GM21360 (cell line): ENCODE measurements around the gene FASLG.
"Not testable (repeated sequence)": the region's sequence is repeated elsewhere in the genome, so short reads cannot be mapped to it uniquely, and the experiment has no call there.

Source experiments
- ATAC-seq: cut with Tn5 transposase; IDR thresholded peaks from one replicate; pipeline ENCODE4 v1.9.1; 2021; ENCODE audit warnings: mild to moderate bottlenecking, moderate library complexity; ENCODE audit not compliant: unreplicated experiment

FASLG gene, protein sequence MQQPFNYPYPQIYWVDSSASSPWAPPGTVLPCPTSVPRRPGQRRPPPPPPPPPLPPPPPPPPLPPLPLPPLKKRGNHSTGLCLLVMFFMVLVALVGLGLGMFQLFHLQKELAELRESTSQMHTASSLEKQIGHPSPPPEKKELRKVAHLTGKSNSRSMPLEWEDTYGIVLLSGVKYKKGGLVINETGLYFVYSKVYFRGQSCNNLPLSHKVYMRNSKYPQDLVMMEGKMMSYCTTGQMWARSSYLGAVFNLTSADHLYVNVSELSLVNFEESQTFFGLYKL

DNA sequence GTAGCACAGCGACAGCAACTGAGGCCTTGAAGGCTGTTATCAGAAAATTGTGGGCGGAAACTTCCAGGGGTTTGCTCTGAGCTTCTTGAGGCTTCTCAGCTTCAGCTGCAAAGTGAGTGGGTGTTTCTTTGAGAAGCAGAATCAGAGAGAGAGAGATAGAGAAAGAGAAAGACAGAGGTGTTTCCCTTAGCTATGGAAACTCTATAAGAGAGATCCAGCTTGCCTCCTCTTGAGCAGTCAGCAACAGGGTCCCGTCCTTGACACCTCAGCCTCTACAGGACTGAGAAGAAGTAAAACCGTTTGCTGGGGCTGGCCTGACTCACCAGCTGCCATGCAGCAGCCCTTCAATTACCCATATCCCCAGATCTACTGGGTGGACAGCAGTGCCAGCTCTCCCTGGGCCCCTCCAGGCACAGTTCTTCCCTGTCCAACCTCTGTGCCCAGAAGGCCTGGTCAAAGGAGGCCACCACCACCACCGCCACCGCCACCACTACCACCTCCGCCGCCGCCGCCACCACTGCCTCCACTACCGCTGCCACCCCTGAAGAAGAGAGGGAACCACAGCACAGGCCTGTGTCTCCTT lies at the start of gene FASLG:
Gene FASLG, plus strand, starts transcription at position 233 of the 583 bp plus-strand sequence. Its CDS starts 99 bp downstream, at position 332.
- ATAC-seq = no peak

DNA sequence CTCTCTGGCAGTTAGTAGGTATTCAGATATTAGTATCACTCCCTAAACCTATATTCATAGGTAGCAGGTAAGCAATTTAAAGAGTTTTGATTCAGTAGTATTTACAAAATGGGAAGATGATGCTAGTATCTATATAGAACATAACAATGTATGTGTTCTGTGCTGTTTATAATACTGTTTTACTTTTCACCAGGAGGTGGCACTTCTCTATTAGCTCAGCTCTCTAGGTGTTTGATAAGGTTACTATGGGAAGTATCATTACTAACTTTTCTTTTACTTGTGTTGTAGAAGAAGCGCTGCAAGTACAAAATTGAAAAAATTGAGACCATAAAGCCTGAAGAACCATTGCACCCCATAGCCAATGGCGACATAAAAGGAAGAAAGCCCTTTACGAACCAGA lies 49.4 kb upstream of the FASLG start:
- ATAC-seq = no peak

- ATAC-seq = no peak
These were observed 46.4 kb upstream of the FASLG start for GRCh38 chr1:172612478-172612877.

- ATAC-seq = no peak
These were observed 45.6 kb upstream of the FASLG start for GRCh38 chr1:172613294-172613693.

GRCh38 chr1:172616195-172616594 lies 42.7 kb upstream of the FASLG start:
- no peak for ATAC-seq

- ATAC-seq = no peak
These were observed 42.3 kb upstream of the FASLG start for GRCh38 chr1:172616636-172617035.

DNA sequence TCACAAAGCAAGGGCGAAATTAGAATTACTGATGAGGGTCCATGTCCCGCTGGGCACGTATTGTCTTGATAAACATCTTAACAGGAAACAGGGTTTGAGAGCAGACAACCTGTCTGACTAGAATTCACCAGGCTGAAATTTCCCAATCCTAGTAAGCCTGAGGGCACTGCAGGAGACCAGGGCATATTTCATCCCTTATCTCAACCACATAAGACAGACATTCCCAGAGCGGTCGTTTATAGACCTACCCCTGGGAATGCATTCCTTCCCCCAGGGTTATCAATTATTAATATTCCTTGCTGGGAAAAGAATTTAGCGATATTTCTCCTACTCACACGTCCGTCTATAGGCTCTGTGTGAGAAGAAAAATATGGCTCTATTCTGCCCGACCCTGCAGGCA lies 38.3 kb upstream of the FASLG start:
- ATAC-seq = not testable (repeated sequence)

DNA sequence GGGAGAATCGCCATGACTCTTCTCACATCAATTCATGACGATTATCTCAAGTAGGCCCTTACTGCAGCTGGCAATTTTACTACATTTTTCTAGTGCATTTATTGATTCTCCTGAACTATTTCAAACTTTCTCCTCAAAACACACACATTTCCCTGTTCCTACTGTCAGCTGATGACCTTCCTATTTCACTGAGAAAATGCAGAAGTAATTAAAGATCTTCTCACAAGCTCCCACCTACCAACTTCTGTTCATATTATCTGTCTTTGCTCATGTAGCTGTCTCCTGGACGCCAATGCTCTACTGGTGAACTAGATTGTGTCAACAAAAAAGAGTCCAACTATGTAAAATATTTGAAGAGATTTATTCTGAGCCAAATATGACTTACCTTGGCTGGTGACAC lies 36.4 kb upstream of the FASLG start:
- no peak for ATAC-seq

- ATAC-seq = no peak
These were observed 35.2 kb upstream of the FASLG start for GRCh38 chr1:172623748-172624147.

- no peak for ATAC-seq
These were observed 32.1 kb upstream of the FASLG start for GRCh38 chr1:172626845-172627244.

- no peak for ATAC-seq
These were observed 31.2 kb upstream of the FASLG start for GRCh38 chr1:172627702-172628101.

- no peak for ATAC-seq
These were observed 30.5 kb upstream of the FASLG start for GRCh38 chr1:172628401-172628800.

DNA sequence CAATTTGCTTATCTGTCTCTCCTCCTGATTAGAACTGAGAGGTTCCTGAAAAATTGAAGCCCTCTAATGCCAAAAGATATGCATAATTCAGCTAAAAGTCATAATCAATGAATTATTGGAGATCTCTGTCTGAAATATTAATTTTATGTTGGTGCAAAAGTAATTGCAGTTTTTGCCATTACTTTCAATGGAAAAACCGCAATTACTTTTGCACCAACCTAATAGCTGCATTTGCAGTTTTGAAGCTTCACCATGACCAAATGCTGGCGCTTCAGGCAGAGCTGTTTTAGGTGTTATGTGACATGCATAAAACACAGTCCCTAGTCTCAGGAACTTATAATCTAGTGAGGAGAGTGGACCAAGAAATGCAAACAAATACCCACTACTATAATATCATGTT lies 29.7 kb upstream of the FASLG start:
- ATAC-seq = no peak

DNA sequence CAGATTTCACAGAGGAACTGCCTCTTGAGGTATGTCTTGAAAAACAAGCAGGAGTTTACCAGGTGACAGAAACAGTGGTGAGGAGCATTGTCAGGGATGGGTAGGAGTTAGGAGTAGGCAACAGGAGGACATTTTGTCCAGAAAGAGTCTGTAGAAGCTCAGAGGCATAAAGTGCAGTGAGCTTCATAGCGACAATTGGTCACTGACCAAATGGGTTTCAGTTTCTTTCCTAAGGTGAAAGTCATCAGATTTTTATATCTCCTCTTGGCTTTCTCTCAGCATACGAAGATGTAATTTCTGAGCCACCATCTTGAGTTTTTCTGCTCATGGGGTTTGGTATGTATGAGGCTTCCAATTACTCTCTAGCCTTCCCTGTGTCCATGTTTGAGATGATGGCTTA lies 29.3 kb upstream of the FASLG start:
- no peak for ATAC-seq

- ATAC-seq = no peak
These were observed 28.7 kb upstream of the FASLG start for GRCh38 chr1:172630056-172630818.

DNA sequence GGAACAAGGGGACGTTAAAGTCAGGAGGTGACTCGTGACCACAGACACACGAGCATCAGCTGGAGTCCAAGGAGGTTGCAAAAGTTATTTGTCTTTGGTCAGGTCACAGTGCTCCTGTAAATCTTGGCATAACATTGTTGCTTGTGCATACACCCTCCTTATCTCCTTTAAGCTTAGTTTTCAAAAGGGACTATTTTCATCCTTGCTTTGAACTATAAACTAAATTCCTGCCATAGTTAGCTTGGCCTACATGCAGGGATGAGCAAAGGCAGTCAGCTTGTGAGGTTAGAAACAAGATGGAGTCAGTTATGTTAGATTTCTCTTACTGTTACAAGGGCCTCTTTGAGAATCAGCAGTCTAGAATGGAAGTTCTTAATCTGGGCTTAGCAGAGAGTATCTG lies 28.0 kb upstream of the FASLG start:
- ATAC-seq = no peak

GRCh38 chr1:172637522-172637921 lies 21.4 kb upstream of the FASLG start:
- ATAC-seq = no peak

DNA sequence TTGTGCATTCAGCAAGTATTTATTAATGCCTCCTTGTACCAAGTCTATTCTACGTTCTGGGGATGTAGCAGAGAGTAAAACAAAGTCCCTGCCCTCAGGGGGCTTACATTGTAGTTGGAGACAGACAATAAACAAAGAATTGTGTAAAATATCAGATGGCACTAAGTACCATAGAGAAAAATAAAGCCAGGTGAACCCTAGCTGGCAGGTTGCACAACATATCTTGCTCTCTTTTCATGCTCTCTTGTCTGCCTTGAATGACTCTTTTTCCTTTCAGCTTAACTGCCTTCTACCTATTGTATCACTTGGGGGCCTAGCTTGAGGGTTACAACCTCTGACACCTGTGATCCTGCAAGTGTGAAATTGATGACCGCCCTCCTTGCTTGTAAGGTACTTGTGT lies 20.7 kb upstream of the FASLG start:
- no peak for ATAC-seq

DNA sequence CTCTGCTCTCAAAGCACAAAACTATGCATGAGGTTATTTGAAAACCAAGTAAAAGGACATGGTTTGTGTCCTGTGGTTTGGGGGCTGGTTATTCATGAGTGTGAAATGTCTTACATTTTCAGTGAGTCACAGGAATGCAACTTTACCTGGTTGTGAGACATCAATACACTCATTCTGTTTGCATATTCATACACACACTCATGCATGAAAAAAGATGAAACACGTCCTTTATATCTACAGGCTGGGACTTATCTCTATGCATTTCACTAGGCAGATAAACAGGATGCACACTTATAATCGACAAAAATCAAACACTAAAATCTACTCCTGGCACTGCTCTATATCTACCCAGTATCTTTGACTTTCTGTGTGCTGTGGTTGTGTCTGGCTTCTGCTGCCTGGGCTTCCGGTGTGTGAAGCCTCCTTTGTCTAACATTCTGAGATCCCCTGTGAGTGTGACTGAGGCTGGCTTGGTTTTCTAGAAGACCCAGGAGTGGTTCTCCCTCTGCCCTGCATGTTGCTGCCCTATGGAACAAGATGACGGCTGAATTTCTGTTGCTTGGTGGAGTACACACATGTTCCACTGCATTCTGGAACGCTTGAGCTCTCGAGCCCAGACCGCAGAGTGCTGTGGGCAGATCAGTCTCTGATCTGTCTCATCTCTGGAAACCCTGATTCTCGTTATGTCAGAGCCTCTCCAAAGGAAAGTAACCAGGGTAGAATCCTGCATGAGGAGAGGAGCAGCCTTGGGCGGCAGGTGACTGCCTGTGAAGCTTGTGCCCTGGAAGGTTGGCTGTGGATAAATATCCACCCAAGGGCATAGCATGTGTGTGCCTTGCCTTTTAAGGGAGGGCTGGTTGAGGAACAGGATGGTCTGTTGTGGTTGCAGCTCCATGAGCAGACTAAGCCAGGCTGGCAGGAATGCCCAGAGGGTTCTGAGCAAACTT lies 19.7 kb upstream of the FASLG start:
- ATAC-seq = peak; percentile 64

DNA sequence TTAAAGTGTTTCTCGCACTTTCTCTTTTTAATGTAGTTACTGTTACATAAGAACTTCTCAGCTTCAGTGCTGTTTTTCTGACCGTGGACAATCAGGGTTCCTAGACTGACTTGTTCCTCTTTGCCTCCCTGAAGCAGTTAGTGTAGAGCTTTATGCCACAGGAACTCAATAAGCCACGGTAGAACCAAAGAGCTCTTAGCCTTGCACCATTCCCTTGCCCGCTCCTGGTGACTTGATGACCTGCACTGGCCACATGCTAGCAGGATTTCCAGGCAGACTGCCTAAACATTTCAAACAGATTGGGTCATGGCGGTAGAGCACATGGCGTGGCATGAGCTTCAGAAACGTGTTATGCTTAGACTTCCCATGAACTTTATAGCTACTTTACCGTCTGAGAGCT lies 18.8 kb upstream of the FASLG start:
- no peak for ATAC-seq

DNA sequence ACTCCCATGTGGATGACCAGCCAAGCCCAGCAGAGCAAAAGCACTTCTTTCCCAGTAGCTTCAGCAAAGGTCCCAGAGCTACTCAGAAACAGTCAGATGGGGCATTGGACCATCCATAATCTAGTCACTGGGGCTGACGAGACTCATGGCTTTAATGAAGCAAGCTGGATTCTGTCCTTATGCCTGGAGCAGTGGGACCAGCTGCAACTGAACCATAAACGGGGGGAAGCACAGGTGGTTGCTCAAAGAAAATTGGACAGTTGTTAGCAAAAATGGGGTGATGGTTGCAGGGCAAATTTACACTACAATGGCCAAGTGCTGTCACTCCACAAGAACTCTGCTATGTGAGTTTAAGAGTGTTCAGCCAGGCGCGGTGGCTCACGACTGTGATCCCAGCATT lies 17.4 kb upstream of the FASLG start:
- no peak for ATAC-seq
